ENCODE results near the gene SYT8. TPM values are rescaled to one million over a fixed set of nuclear protein-coding genes. Genes with fewer than 3 reads are reported as not detected.

The SYT8 gene
- total RNA-seq, 1 experiment from 2014 or later: not detected

- H3K4me1 ChIP-seq (ENCODE audit: insufficient read depth, low read length): no peaks in the 10 kb centered on the region
- no peak overlapping the region for H2BK20ac ChIP-seq (ENCODE audit: low read depth, low read length, poor library complexity, severe bottlenecking)
- H2BK120ac ChIP-seq (ENCODE audit: low read depth, low read length, poor library complexity, severe bottlenecking): no peak overlapping the region
- no peaks in the 10 kb centered on the region for H3K9me3 Mint-ChIP-seq
- H4K91ac ChIP-seq (ENCODE audit: insufficient read length, low read depth, low read length): no peak overlapping the region
- no peak overlapping the region for H3K4ac ChIP-seq (ENCODE audit: low read depth, low read length)
- H4K8ac ChIP-seq (replicated peaks; ENCODE audit: insufficient read length, low read depth, low read length): no peak overlapping the region
- H3T11ph ChIP-seq (ENCODE audit: low read length): no peak overlapping the region
- H3K9me3 ChIP-seq (ENCODE audit: control insufficient read depth, low read depth, low read length): no peaks in the 10 kb centered on the region
- no peak for TF ChIP-seq CTCF (conservative IDR thresholded peaks at IDR 0.05)
- no peak overlapping the region for H2AFZ ChIP-seq (ENCODE audit: low read length)
- H2BK15ac ChIP-seq (ENCODE audit: low read depth, low read length): no peak overlapping the region
- no peak for DNase-seq
- H3K23ac ChIP-seq (ENCODE audit: insufficient read length, low read depth, low read length): no peak overlapping the region
- H2AK5ac ChIP-seq (ENCODE audit: insufficient read length, low read length): no peak overlapping the region
- H3K27ac Mint-ChIP-seq: peak overlapping the region in 1 of 3 experiments; percentile 53; a peak in 1 of 7 replicates
- H3K4me2 ChIP-seq (ENCODE audit: insufficient read depth, insufficient read length, low read length): no peak overlapping the region
- H2BK5ac ChIP-seq (ENCODE audit: insufficient read length, low read length): no peak overlapping the region
- H3K27me3 ChIP-seq (ENCODE audit: insufficient read depth, low read length): no peaks in the 10 kb centered on the region
- no peak overlapping the region for H3K27ac ChIP-seq (ENCODE audit: insufficient read length, low read depth, low read length)
- H2BK12ac ChIP-seq (ENCODE audit: insufficient read length, low read depth, low read length): no peak overlapping the region
- no peak overlapping the region for H4K5ac ChIP-seq (ENCODE audit: insufficient read length, low read depth, low read length)
- H3K36me3 Mint-ChIP-seq (ENCODE audit: insufficient read depth in 1 of 3, low read depth in 3 of 3): no peaks in the 10 kb centered on the region
- no CpG with 5 or more reads among the region's 15 CpGs for WGBS (ENCODE audit: extremely low coverage, insufficient read length, low lambda C conversion rate)
- peaks cover 16% of the 10 kb centered on the region for H3K27me3 Mint-ChIP-seq (ENCODE audit: low read depth)
- H3K4me3 Mint-ChIP-seq: no peak overlapping the region
- H3K79me2 ChIP-seq (ENCODE audit: insufficient read depth, low read length): no peaks in the 10 kb centered on the region
- peaks cover 3 to 9% of the 10 kb centered on the region in 2 experiments; a peak in 3 of 4 replicates for H3K4me1 Mint-ChIP-seq
- no peak overlapping the region for H3K9ac ChIP-seq (ENCODE audit: extremely low read depth, insufficient read length, low read length)
- no peak overlapping the region for H3K56ac ChIP-seq (ENCODE audit: insufficient read length, low read depth, low read length)
- no peaks in the 10 kb centered on the region for H3K23me2 ChIP-seq (ENCODE audit: insufficient read length, low read depth, low read length, poor library complexity, severe bottlenecking)
- no peak overlapping the region for H3K14ac ChIP-seq (ENCODE audit: insufficient read depth, low read length)
- no peaks in the 10 kb centered on the region for H3K79me1 ChIP-seq (ENCODE audit: insufficient read depth, low read depth, low read length, poor library complexity, severe bottlenecking)
- no peak overlapping the region for H3K18ac ChIP-seq (ENCODE audit: insufficient read length, low read depth, low read length)
- no peaks in the 10 kb centered on the region for H4K20me1 ChIP-seq (ENCODE audit: control insufficient read depth, insufficient read depth, insufficient read length)
These were observed 36.7 kb downstream of the SYT8 start for GRCh38 chr11:1871531-1871930.

All from H9 (cell line).